Mammary epithelial cell (primary cell): Measurements from ENCODE around the gene MOGAT3.

Source experiments
- EZH2 ChIP-seq: IDR thresholded peaks from 2 replicates; pipeline ENCODE4 v1.6.1; 2012; ENCODE audit warnings: low read length, inconsistent platforms, borderline replicate concordance
- TF ChIP-seq, protein P1 (sequence below), 2 donors: IDR thresholded peaks in 1 of 2; conservative IDR thresholded peaks in 1 of 2; 2 replicates each; pipeline ENCODE4 v1.5.1; 2011 to 2012; ENCODE audit warnings: inconsistent platforms in 2 of 2, low read length in 2 of 2, mild to moderate bottlenecking in 2 of 2, control low read depth in 1 of 2, low read depth in 1 of 2; ENCODE audit not compliant: insufficient read depth in 1 of 2; ENCODE audit errors: extremely low read depth in 1 of 2

DNA sequence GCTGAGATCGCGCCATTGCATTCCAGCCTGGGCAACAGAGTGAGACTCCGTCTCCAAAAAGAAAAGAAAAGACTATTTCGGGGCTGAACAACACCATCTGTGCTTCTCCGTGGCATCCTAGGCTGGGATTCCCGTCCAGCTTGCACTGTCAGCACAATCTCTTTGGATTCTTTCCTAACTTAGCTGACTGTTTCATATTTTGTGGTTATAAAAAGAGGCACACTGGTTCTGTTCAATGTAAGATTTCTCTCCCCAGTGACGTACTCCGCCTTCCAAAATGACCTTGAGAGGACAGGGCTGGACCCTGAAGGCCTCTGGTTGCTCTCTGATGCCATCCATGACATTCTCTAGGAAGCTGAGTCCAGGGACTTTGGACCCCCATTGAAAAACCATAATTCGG lies 25.9 kb upstream of the MOGAT3 start:
- TF ChIP-seq, protein P1, sequence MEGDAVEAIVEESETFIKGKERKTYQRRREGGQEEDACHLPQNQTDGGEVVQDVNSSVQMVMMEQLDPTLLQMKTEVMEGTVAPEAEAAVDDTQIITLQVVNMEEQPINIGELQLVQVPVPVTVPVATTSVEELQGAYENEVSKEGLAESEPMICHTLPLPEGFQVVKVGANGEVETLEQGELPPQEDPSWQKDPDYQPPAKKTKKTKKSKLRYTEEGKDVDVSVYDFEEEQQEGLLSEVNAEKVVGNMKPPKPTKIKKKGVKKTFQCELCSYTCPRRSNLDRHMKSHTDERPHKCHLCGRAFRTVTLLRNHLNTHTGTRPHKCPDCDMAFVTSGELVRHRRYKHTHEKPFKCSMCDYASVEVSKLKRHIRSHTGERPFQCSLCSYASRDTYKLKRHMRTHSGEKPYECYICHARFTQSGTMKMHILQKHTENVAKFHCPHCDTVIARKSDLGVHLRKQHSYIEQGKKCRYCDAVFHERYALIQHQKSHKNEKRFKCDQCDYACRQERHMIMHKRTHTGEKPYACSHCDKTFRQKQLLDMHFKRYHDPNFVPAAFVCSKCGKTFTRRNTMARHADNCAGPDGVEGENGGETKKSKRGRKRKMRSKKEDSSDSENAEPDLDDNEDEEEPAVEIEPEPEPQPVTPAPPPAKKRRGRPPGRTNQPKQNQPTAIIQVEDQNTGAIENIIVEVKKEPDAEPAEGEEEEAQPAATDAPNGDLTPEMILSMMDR (conservative IDR thresholded peaks at IDR 0.05 in 1 of 2, IDR thresholded peaks at IDR 0.05 in 1 of 2; ENCODE audit: extremely low read depth in 1 of 2, insufficient read depth in 1 of 2, low read depth in 1 of 2, low read length in 2 of 2) = no peak
- no peak for TF ChIP-seq EZH2
